BE2C (cell line): ENCODE results near the gene SLIT1.
A peak's percentile ranks its signal among the peaks of the same experiment; 100 is the strongest.

Source experiments
- DNase-seq: peaks from one replicate; pipeline ENCODE4 v3.0.0-alpha.2; 2020
- H3K27me3 ChIP-seq: fragments of 250-450 bp; sonication (Bioruptor Pico); 2 replicates; pipeline ENCODE4 v1.5.1; 2020; ENCODE audit warnings: mild to moderate bottlenecking
- H3K36me3 ChIP-seq: fragments of 250-450 bp; sonication (Bioruptor Pico); 2 replicates; pipeline ENCODE4 v1.5.1; 2020; ENCODE audit warnings: mild to moderate bottlenecking
- H3K4me1 ChIP-seq: fragments of 250-450 bp; sonication (Bioruptor Pico); 2 replicates; pipeline ENCODE4 v1.5.1; 2020
- H3K4me3 ChIP-seq: 2 replicates; pipeline ENCODE4 v1.5.1; 2011; ENCODE audit warnings: low read depth, low read length
- H3K9me3 ChIP-seq: fragments of 250-450 bp; sonication (Bioruptor Pico); 2 replicates; pipeline ENCODE4 v1.5.1; 2020
- CTCF ChIP-seq: IDR thresholded peaks from 2 replicates; pipeline ENCODE4 v1.5.1; 2012; ENCODE audit warnings: mild to moderate bottlenecking, low read depth, low read length

Gene SLIT1

GRCh38 chr10:97228130-97228774 lies 42.5 kb upstream of the SLIT1 start:
- no peak for DNase-seq
- Histone ChIP-seq H3K4me3 (no peak overlapping the region), H3K36me3 (no peaks in the 10 kb centered on the region), H3K9me3 (no peaks in the 10 kb centered on the region), H3K27me3 (no peaks in the 10 kb centered on the region), H3K4me1 (no peaks in the 10 kb centered on the region)
- no peak for TF ChIP-seq CTCF

GRCh38 chr10:97226398-97226797 lies 40.6 kb upstream of the SLIT1 start:
- Histone ChIP-seq H3K4me1 (peaks cover 6% of the 10 kb centered on the region), H3K4me3 (no peak overlapping the region), H3K36me3 (no peaks in the 10 kb centered on the region), H3K9me3 (no peaks in the 10 kb centered on the region), H3K27me3 (no peaks in the 10 kb centered on the region)
- DNase-seq: no peak
- TF ChIP-seq CTCF: no peak

- Histone ChIP-seq H3K9me3 (no peaks in the 10 kb centered on the region), H3K27me3 (no peaks in the 10 kb centered on the region), H3K36me3 (no peaks in the 10 kb centered on the region), H3K4me1 (peaks cover 6% of the 10 kb centered on the region), H3K4me3 (no peak overlapping the region)
- no peak for DNase-seq
- no peak for TF ChIP-seq CTCF
Measured at GRCh38 chr10:97224483-97225435, 39.0 kb upstream of the SLIT1 start.

- Histone ChIP-seq H3K4me3 (no peak overlapping the region), H3K9me3 (no peaks in the 10 kb centered on the region), H3K36me3 (no peaks in the 10 kb centered on the region), H3K4me1 (peaks cover 6% of the 10 kb centered on the region), H3K27me3 (no peaks in the 10 kb centered on the region)
- DNase-seq: peak; percentile 41
- TF ChIP-seq CTCF: no peak
Measured at GRCh38 chr10:97222326-97222961, 36.7 kb upstream of the SLIT1 start.

- no peaks in the 10 kb centered on the region for H3K27me3 ChIP-seq
- DNase-seq: no peak
- TF ChIP-seq CTCF: no peak
- H3K4me3 ChIP-seq: no peak overlapping the region
- peaks cover 6% of the 10 kb centered on the region for H3K4me1 ChIP-seq
- no peaks in the 10 kb centered on the region for H3K36me3 ChIP-seq
- no peaks in the 10 kb centered on the region for H3K9me3 ChIP-seq
Measured at GRCh38 chr10:97220355-97220754, 34.6 kb upstream of the SLIT1 start.
